Daoy (cell line): ENCODE data around the gene VCX2. TPM values are rescaled to one million over a fixed set of nuclear protein-coding genes. Genes with fewer than 3 reads are reported as not detected.
"Not testable (repeated sequence)": the region's sequence is repeated elsewhere in the genome, so short reads cannot be mapped to it uniquely, and the experiment has no call there.

Source experiments
- DNase-seq: peaks from one replicate; pipeline ENCODE4 v3.0.0-alpha.2; 2015; ENCODE audit warnings: low read depth
- total RNA-seq: library from RNA; depleted of rRNA; stranded (reverse); fragments of >200 nt; shearing (Covaris generic); gene quantifications from 2 replicates; pipeline ENCODE4 v1.2.3, GENCODE V29; 2014; rRNA removed

VCX2 gene
- total RNA-seq = not detected in 2 replicates

DNA sequence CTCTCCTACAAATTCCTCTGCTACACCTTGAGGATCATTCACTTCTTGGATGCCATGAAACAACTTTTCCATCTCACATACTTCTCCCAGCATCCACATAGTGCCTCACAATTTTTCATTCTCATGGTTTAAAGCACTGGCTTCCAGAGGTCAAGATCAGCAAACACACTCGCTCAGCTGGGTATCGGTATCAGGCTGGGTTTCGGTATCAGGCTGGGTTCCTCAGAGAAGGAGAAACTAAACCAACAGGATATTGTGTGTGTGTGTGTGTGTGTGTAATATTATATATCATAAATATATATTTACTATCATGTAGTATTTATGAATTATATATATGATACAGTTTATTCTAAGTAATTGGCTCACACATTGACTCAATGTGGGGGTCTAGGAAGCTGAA lies at the start of gene VCX2:
Gene VCX2, minus strand, starts transcription at position 99 of the 400 bp plus-strand sequence. CDS start 624 bp downstream, outside the sequence.
- not testable (repeated sequence) for DNase-seq

DNA sequence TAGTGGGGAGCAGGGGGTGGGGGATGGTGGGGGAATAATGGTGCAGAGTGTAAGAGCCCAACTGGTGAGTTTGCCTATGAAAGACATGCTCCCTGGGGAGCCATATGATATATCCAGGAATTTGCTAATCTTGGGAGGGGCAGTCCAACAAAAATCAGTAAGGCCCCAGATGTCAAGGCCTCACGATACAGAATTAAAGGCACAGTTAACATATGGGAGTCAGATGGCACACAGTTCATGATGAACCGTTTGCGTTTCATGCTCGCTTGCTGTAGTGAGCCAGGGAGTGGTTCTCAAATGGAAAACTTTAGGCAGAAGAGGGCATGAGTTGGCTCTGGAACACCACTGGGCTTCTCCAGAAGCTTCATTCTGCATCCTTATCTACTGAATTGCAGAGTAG lies 33.9 kb upstream of the VCX2 start:
- no peak for DNase-seq

- DNase-seq = no peak
Observed at GRCh38 chrX:8204169-8204935, 33.3 kb upstream of the VCX2 start.

- no peak for DNase-seq
Observed at GRCh38 chrX:8201896-8202331, 30.8 kb upstream of the VCX2 start.

DNA sequence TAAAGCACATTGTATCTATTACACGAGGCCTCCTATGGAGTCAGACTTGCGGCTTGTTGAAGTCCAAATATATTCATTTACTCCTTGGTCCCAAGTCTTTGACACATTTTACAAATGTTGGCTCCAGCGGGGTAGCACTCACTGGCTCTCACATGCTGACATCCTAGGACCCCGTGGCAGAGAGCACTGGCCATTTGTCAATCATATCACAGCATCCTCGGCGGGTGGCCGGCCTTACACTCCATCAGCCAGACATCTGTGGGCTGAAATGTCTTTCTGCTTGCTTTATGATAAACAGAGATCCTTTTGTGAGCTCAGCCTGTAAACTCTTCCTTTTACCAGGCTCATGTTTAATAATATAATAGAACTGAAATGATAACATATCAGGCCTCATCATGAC lies 25.7 kb upstream of the VCX2 start:
- no peak for DNase-seq

DNA sequence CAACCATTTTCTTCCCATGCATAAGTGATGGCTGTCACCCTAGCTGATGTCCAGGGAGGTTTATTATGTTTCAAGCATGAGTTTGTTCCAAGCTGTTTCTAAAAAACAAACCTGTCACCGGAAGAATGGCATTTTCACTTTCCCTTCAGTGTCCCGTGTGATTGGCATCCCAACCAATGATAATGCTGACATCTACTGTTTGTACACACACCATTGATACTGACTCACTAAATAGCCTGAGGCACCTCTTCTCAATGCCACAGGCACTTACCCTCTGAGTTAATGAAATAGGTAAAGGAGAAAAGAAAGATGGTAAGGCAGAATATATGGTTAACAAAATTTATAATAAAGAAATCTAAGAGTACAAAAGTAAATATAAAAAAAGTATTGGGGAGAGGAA lies 23.1 kb upstream of the VCX2 start:
- DNase-seq = no peak

DNA sequence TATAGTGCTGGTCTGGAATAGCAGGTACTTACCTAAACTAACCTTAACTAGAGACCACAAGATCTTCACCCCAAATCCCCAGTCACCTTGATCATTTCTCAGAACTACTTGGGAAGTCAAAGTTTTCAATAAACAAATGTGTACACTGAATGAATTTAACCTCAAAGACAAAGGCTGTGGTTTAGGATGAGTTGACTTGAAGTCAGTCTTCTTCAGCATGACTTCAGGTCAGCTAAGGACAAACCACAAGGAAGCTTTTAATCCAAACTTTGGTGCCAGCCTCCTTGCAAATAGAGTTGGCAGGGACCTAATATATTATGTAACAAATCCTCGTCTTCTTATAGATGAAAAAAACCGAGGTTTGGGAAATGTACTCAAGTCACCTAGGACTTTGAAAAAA lies 21.2 kb upstream of the VCX2 start:
- no peak for DNase-seq

GRCh38 chrX:8191022-8191421 lies 20.0 kb upstream of the VCX2 start:
- no peak for DNase-seq

GRCh38 chrX:8190341-8190830 lies 19.3 kb upstream of the VCX2 start:
- DNase-seq = no peak

- no peak for DNase-seq
Observed at GRCh38 chrX:8189096-8189830, 18.2 kb upstream of the VCX2 start.

DNA sequence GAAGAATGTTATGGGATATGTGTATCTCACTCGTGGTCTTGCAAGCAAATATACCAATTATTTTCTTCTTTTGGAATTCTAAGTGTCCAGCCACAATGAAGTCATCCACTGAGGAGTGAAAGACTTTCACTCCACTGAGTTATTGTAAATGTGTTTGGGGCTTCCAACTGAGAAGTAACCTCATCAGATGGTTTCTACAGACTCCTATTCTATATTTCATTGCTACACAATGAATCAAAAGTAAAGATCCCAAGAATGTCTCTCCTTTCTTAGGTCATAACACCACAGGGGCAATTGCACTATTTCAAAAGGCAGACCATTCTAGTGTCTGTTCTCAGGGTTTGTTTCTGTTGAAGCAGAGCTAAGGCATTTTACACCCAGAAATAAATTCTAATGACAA lies 12.3 kb upstream of the VCX2 start:
- DNase-seq = no peak

DNA sequence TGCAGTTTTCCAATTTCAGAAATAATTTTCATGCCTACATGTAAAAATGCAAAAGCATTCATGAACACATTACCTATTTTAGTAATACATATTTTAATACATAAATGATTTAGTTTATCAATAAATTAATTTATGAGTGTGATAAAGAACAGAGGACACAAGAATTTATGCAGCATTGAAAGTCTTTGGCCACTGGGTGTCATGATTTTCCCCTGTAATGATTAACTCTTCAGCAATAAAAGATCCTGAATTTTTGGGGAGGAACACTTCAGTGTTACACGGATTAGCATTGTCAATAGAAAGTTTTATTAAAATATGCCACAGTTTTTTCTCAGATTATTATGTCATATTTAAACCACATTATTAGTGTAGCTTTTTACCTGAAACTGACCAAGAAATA lies 8.6 kb upstream of the VCX2 start:
- DNase-seq = no peak

GRCh38 chrX:8154011-8154410 lies 17.1 kb downstream of the VCX2 start:
- DNase-seq = not testable (repeated sequence)

DNA sequence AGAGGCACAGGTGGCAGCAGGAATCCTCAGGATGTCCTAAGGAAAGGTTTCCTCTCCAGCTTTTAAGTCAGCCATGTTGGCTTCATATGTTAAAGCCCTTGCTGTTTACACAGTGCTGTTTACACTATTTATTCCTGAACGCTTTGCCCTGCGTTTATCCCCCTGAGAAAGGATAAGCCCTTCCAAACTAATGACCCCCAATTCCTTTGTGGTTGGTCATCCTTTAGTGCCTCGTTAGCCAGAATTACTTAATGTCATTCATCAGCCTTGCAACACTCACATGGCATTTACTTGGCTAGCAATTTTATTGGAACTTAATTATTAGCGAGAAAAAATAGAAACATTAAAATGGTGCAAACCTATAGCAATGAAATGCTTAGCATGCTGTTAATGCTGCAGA lies 23.8 kb downstream of the VCX2 start:
- no peak for DNase-seq

GRCh38 chrX:8144925-8145324 lies 26.1 kb downstream of the VCX2 start:
- no peak for DNase-seq

DNA sequence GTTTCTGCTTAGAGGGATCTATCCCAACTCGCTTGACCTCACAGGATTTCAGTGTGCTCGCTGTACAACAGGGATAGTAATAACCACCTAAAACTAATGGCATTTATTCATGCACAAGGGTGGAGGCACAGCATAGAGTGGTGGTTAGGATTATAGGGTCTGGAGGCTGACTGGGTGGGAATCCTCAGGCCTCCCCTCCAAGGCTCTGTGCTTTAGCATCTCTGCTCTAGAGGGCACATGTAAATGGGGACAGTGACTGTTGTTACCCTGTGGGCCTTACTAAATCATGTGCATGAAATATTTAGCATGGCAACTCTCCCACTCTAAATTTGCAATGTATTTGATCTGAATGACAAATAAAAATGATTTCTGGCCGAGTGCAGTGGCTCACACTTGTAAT lies 29.2 kb downstream of the VCX2 start:
- DNase-seq = no peak

DNA sequence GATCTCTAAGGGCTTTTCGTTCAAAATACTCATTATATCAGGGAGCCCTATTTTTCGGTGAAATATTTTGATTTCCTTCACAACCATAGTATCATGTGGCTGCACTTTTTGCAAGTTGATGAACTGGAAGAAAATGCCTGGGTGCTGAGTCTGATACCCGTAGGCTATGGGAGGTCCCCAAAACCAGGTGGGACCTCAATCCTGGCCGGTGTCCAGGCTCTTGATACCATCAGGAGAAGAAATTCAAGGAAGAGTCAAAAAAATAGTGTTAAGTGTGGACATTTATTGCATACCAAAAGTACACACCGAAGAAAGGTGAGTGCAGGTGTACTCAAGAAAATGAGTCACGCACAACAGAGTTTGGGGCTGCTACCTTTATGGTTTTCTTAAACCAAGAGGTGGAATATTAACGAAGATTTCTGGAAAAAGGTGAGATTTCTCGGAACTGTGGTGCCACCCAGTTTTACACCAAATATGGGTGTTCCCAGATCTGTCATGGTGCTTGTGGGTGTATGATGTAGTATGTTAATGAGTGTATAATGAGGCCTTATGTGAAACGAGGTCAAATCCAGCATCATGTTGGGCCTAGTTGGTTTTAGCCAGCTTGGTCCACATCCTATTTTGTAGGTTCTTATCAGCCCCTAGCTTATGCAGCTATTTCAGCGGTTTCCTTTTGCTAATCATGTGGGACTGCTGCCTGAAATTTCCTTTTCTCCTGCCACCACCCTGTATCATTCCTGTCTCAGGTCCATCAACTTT lies 29.9 kb downstream of the VCX2 start:
- no peak for DNase-seq

- DNase-seq = no peak
Observed at GRCh38 chrX:8139716-8140115, 31.4 kb downstream of the VCX2 start.

GRCh38 chrX:8138252-8138651 lies 32.8 kb downstream of the VCX2 start:
- no peak for DNase-seq

GRCh38 chrX:8126648-8127047 lies 44.4 kb downstream of the VCX2 start:
- no peak for DNase-seq

DNA sequence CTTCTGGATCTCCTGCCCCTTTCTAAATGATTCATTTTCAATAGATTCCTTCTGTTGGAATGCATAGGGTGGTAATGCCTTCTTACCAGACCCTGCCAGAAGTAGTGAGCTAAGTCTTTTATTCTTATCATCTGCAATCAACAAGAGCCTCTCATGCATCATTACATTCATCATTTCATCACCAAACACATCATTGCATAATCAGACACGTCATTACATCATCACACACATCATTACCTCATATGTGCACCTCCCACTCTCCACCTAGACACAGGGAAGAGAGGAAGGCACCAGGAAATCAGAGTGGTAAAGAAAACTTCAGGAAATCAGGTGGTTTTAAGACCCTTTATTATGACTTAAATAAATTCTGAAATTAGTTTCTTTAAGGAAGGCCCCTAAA lies 45.0 kb downstream of the VCX2 start:
- no peak for DNase-seq

DNA sequence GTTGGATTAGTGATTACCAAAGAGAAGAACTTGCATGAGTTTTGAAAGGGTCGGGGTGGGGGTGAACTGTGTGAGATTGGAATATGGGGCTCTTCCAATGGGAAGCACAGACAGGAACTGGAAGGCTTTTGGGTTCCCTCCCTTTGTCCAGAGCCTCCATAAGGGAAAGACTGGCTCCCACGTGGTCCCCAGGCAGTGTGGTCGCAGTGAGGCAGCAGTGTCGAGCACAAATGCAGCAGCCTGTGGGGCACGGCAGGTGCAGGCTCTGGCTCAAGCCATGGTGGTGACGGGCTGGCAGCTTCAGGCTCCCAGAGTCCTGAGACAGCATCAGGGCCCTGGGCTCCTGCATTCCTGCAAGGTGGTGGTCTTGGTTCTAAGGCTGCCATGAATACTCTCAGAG lies 45.5 kb downstream of the VCX2 start:
- no peak for DNase-seq
